Mucosa of rectum (tissue), 2 donors: ENCODE measurements around the gene SLC16A1.
"Not testable (repeated sequence)": the region's sequence is repeated elsewhere in the genome, so short reads cannot be mapped to it uniquely, and the experiment has no call there.

Experiments
- H3K27ac ChIP-seq, 2 donors: one replicate each; pipeline ENCODE4 v1.7.0; 2013; ENCODE audit warnings: inconsistent platforms in 2 of 2, low read depth in 2 of 2, low read length in 2 of 2
- H3K27me3 ChIP-seq, 2 donors: one replicate each; pipeline ENCODE4 v1.7.0; 2013; ENCODE audit warnings: low read length in 2 of 2; ENCODE audit not compliant: control insufficient read depth in 2 of 2, insufficient read depth in 2 of 2
- H3K36me3 ChIP-seq, 2 donors: one replicate each; pipeline ENCODE4 v1.7.0; 2013; ENCODE audit warnings: low read length in 2 of 2; ENCODE audit not compliant: control insufficient read depth in 2 of 2, insufficient read depth in 2 of 2
- H3K4me1 ChIP-seq, 2 donors: one replicate each; pipeline ENCODE4 v1.7.0; 2013; ENCODE audit warnings: low read length in 2 of 2, mild to moderate bottlenecking in 1 of 2; ENCODE audit not compliant: control insufficient read depth in 2 of 2, insufficient read depth in 2 of 2
- H3K4me3 ChIP-seq, 2 donors: one replicate each; pipeline ENCODE4 v1.7.0; 2013; ENCODE audit warnings: low read length in 2 of 2
- H3K9ac ChIP-seq, 2 donors: one replicate each; pipeline ENCODE4 v1.7.0; 2013; ENCODE audit warnings: low read length in 2 of 2, low read depth in 1 of 2, mild to moderate bottlenecking in 1 of 2
- H3K9me3 ChIP-seq, 2 donors: one replicate each; pipeline ENCODE4 v1.7.0; 2013; ENCODE audit warnings: low read length in 2 of 2; ENCODE audit not compliant: control insufficient read depth in 2 of 2
- donor health status: healthy.
- donor health status: Normal muscosa, but diverticular disease.

SLC16A1 gene

GRCh38 chr1:112955773-112956543, at the start of gene SLC16A1:
Gene SLC16A1 (minus strand): TSS chr1:112956196. CDS start chr1:112929308, 26,888 bp downstream.
- peak within 1 kb of the TSS; percentile 77 to 90 for H3K27ac ChIP-seq
- peaks cover 0 to 3% of the 10 kb centered on the region in 2 donors for H3K36me3 ChIP-seq
- peak within 1 kb of the TSS; percentile 90 to 95 for H3K4me3 ChIP-seq
- H3K9ac ChIP-seq, result peak within 1 kb of the TSS; percentile 79 to 82
- no peaks in the 10 kb centered on the region for H3K9me3 ChIP-seq
- H3K4me1 ChIP-seq, result peaks cover 4 to 20% of the 10 kb centered on the region in 2 donors
- no peaks in the 10 kb centered on the region for H3K27me3 ChIP-seq

- Histone ChIP-seq H3K4me3 (no peak overlapping the region), H3K27ac (no peak overlapping the region), H3K9ac (no peak overlapping the region), H3K36me3 (no peaks in the 10 kb centered on the region), H3K27me3 (no peaks in the 10 kb centered on the region), H3K9me3 (no peaks in the 10 kb centered on the region), H3K4me1 (no peaks in the 10 kb centered on the region)
These were observed 48.0 kb upstream of the SLC16A1 start for GRCh38 chr1:113003751-113004690.

GRCh38 chr1:113002297-113002696, 46.3 kb upstream of the SLC16A1 start:
- Histone ChIP-seq H3K9ac (no peak overlapping the region), H3K4me1 (no peaks in the 10 kb centered on the region)

GRCh38 chr1:112998592-112999235, 42.7 kb upstream of the SLC16A1 start:
- Histone ChIP-seq H3K27ac (no peak overlapping the region), H3K4me1 (no peaks in the 10 kb centered on the region), H3K27me3 (no peaks in the 10 kb centered on the region), H3K4me3 (no peak overlapping the region), H3K9ac (no peak overlapping the region), H3K9me3 (no peaks in the 10 kb centered on the region), H3K36me3 (no peaks in the 10 kb centered on the region)

More at GRCh38 chr1:113002297-113002696, 46.3 kb upstream of the SLC16A1 start:
- Histone ChIP-seq H3K9me3 (no peaks in the 10 kb centered on the region), H3K27me3 (no peaks in the 10 kb centered on the region), H3K27ac (no peak overlapping the region), H3K36me3 (no peaks in the 10 kb centered on the region), H3K4me3 (no peak overlapping the region)

GRCh38 chr1:112997781-112998180, 41.8 kb upstream of the SLC16A1 start:
- Histone ChIP-seq H3K27ac (no peak overlapping the region), H3K9ac (no peak overlapping the region), H3K4me1 (no peaks in the 10 kb centered on the region), H3K4me3 (no peak overlapping the region), H3K9me3 (no peaks in the 10 kb centered on the region), H3K36me3 (no peaks in the 10 kb centered on the region), H3K27me3 (no peaks in the 10 kb centered on the region)

GRCh38 chr1:112995890-112996289, 39.9 kb upstream of the SLC16A1 start:
- no peak overlapping the region for H3K9ac ChIP-seq
- no peaks in the 10 kb centered on the region for H3K4me1 ChIP-seq
- no peaks in the 10 kb centered on the region for H3K27me3 ChIP-seq
- H3K4me3 ChIP-seq, result no peak overlapping the region
- no peak overlapping the region for H3K27ac ChIP-seq
- H3K9me3 ChIP-seq, result no peaks in the 10 kb centered on the region
- H3K36me3 ChIP-seq, result no peaks in the 10 kb centered on the region

- not testable (repeated sequence) for H3K27me3 ChIP-seq, H3K4me3 ChIP-seq, H3K9me3 ChIP-seq, H3K36me3 ChIP-seq, H3K27ac ChIP-seq, H3K4me1 ChIP-seq, H3K9ac ChIP-seq
These were observed 39.0 kb upstream of the SLC16A1 start for GRCh38 chr1:112995021-112995420.

GRCh38 chr1:112992780-112993179, 36.8 kb upstream of the SLC16A1 start:
- H3K9me3 ChIP-seq, result no peaks in the 10 kb centered on the region
- no peak overlapping the region for H3K9ac ChIP-seq
- no peak overlapping the region for H3K27ac ChIP-seq
- no peaks in the 10 kb centered on the region for H3K36me3 ChIP-seq
- H3K4me1 ChIP-seq, result no peaks in the 10 kb centered on the region
- H3K4me3 ChIP-seq, result no peak overlapping the region
- no peaks in the 10 kb centered on the region for H3K27me3 ChIP-seq

GRCh38 chr1:112991402-112992120, 35.6 kb upstream of the SLC16A1 start:
- H3K4me3 ChIP-seq, result no peak overlapping the region
- no peaks in the 10 kb centered on the region for H3K9me3 ChIP-seq
- no peak overlapping the region for H3K9ac ChIP-seq
- no peaks in the 10 kb centered on the region for H3K27me3 ChIP-seq
- no peak overlapping the region for H3K27ac ChIP-seq
- no peaks in the 10 kb centered on the region for H3K4me1 ChIP-seq
- no peaks in the 10 kb centered on the region for H3K36me3 ChIP-seq
